Measurements from ENCODE around the gene POLA1.
"Not testable (repeated sequence)": the region's sequence is repeated elsewhere in the genome, so short reads cannot be mapped to it uniquely, and the experiment has no call there.

The POLA1 gene

DNA sequence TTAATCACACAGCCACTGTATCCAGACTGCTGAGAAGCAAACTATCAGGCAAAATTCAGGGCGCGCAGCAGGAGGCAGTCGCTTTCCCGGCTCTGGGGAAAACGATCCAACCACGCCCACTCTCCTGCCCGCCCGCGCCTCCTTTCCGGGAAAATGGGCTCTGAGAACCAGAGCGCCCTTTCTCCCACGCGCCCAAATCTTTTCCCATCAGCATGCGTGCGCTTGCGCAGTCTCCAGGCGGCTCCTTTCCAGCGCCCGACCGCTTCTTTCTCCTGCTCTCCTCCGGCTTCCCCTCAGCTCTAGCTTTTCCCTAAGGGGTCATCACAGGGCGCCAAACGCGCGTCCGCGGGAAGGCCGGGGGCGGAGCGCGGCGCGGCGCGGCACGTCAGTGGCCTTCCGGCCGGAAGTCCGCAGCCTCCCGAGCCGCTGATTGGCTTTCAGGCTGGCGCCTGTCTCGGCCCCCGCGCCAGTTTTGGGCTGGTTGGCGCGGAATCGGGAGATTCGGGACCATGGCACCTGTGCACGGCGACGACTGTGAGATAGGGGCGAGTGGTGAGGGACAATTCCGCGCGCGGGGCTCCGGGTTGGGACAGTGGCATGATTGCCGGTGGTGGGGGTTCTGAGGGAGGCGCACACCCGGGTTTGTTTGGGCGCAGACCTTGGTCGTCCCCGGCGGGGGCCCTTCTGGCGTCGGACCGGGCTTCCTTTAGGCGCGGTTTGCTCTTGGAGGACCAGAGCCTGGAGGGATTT is at the start of gene POLA1:
Gene POLA1 (plus strand): TSS at position 466 of the 750 bp plus-strand sequence. CDS start 44 bp downstream, at position 510.
- peak; percentile 95 for DNase-seq (ENCODE audit: low spot score)

DNA sequence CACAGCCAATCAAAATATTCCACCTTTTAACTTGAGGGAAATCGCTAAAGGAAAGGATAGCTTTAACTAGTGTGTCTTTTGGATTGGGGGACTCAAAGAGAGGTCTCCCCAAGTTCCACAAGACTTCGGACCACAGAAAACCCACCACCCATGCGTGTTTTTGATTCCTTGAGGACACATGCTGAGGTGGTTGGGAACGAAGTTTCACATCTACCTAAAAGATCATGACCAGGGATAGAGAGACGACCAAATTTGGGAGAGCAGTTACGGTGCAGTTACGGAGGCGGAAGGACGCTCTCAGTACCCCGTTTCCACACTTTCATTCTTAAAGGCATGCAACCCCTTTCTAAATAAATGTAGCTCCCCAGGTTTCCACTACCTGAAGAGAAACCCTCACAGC is 47.7 kb upstream of the POLA1 start:
- DNase-seq (ENCODE audit: low spot score): no peak

- DNase-seq (ENCODE audit: low spot score): no peak
Measured at GRCh38 chrX:24646745-24647182, 47.0 kb upstream of the POLA1 start.

DNA sequence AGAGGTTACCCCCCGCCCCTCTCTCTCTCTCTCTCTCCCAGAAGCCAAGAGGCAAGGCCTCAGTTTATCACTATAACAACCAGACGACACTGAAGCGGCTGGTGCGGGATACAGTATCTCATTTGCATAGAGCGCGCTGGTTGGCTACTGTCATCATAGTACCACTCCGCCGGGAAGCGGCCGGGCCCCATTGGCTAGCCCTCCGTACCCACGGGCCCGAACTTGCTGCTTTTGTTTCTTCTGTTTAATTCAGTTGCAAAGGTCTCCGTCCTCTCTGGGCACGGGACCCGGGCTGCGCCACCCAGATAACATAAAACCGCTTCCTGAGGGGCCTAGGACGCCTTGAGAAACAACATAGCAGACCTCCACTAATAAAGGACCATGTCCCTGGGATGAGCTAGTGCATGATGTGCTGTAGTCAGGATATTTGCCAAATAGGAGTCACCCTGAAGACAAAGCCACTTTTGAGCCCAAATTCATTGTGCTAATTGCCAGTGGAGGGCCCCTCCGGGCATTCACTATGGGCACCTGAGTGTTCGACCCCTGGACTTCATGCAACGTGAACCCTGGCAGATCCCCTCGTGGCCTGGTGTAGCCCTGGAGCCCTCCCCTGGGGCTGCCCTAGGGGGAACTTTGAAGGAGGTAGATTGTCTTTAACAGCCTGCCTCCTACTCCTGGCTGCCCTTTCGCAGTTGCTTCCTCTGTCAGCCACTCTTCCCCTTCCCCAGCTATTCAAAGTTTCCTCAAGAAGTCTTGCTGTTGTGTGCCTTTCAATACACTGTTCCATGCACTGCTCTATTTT is 46.3 kb upstream of the POLA1 start, which contains the start of gene PCYT1B:
Gene PCYT1B (minus strand): TSS at position 91 of the 802 bp plus-strand sequence. CDS start 242 bp downstream, outside the sequence.
- peak; percentile 27 for DNase-seq (ENCODE audit: low spot score)

- no peak for DNase-seq (ENCODE audit: low spot score)
Measured at GRCh38 chrX:24648495-24648894, 45.2 kb upstream of the POLA1 start.

GRCh38 chrX:24651783-24652182 is 41.9 kb upstream of the POLA1 start:
- no peak for DNase-seq (ENCODE audit: low spot score)

DNA sequence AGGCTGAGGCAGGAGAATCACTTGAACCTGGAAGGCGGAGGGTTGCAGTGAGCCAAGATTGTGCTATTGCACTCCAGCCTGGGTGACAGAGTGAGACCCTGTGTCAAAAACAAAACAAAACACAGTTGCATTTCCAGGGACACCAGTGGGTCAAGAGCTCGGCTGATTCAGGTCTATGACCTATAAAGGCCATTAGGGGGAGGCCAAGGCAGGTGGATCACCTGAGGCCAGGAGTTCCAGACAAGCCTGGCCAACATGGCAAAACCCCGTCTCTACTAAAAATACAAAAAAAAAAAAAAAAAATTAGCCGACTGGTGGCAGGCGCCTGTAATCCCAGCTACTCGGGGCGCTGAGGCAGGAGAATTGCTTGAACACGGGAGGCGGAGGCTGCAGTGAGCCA is 38.0 kb upstream of the POLA1 start:
- DNase-seq (ENCODE audit: low spot score): not testable (repeated sequence)

DNA sequence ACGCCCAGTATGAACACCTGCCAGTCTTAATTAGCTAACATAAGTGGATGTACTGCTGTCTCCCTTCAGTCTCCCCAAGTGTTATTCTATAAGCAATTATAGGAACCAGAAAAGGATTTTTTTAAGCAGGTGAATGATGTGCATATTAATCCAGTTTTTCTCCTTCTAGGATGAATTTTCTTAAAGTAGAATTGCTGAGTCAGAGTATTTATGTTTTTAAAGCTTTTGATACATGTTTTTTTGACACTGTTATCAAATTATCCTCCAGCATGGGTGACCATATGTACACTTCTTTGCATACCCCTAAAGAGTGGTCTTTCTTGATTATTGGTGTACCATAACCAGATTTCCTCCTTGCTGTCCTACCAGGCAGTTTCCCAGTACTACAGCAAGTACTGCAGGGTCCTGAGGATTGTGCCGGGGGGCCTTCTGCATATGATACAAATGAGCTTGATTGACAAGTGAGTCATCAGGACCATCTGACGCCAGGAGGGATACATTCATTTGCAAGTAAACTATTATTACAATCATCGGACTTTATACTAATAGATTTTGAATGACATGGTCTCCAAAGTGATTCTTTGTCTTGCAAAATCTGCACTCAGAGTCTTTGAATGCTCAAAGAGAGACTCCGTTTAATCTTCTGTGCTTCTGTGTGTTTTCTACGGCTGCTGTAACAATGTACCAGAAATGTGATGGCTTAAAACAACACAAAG is 35.9 kb upstream of the POLA1 start:
- DNase-seq (ENCODE audit: low spot score): no peak

GRCh38 chrX:24658421-24658820 is 35.3 kb upstream of the POLA1 start:
- DNase-seq (ENCODE audit: low spot score): no peak

DNA sequence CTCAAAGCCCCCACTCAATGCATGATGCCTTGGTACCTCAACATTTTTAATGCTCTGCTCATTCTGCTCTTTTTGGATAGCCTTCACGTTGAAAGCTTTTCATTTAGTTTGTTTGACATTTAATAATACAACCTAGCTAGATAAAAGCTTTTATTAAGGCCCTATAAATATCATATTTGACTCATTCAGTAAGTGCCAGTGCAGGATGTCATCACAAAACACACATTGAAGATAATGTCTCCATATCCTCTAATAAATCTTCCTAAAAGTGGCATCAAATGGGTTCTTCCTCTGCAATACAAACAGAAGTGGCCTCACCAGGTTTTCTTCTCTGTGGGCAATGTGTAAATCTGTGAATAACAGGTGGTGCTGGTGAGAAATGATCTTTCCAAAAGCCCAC is 34.6 kb upstream of the POLA1 start:
- no peak for DNase-seq (ENCODE audit: low spot score)

DNA sequence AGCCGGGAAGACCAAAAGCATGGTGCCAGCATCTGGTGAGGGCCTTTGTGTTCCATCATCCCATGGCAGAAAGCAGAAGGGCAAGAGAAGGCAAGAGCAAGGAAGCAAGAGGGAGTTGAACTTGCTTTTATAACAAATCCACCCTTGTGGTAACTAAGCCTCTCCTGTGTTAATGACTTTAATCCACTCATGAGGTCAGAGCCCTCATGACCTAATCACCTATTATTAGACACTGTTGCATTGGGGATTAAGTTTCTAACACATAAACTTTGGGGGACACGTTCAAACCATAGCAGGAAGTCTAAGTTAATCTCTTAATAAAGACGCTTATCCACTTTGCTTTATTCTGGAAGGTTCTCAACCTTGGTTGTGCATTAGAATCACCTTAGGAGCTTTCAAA is 34.1 kb upstream of the POLA1 start:
- no peak for DNase-seq (ENCODE audit: low spot score)

- DNase-seq (ENCODE audit: low spot score): no peak
Measured at GRCh38 chrX:24661292-24661691, 32.4 kb upstream of the POLA1 start.

GRCh38 chrX:24662352-24662751 is 31.4 kb upstream of the POLA1 start:
- DNase-seq (ENCODE audit: low spot score): no peak

GRCh38 chrX:24668111-24668510 is 25.6 kb upstream of the POLA1 start:
- no peak for DNase-seq (ENCODE audit: low spot score)

DNA sequence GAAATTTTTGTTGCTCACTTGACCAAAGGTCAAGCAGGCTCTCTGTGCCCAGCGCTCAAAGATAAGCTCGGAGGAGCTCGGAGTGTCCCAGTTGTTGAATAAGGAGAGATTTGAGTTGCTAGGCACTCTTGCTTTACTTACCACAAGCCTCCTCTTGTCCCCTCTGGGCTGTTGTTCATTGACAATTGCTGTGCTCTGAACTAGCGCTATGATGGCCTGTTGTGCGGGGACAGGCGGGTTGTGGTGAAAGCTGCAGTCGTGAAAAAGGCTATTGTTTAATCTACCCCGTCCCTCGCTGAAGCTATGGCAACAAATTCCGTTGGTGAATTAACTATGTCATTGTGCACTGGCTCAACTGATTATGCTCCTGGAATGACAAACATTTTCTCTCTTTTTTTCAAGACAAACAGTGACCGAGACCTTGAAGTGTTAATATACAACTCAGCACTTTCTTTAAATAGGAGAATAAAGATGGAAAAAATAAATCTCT is 21.0 kb upstream of the POLA1 start:
- DNase-seq (ENCODE audit: low spot score): no peak

- DNase-seq (ENCODE audit: low spot score): no peak
Measured at GRCh38 chrX:24673424-24673823, 20.3 kb upstream of the POLA1 start.

DNA sequence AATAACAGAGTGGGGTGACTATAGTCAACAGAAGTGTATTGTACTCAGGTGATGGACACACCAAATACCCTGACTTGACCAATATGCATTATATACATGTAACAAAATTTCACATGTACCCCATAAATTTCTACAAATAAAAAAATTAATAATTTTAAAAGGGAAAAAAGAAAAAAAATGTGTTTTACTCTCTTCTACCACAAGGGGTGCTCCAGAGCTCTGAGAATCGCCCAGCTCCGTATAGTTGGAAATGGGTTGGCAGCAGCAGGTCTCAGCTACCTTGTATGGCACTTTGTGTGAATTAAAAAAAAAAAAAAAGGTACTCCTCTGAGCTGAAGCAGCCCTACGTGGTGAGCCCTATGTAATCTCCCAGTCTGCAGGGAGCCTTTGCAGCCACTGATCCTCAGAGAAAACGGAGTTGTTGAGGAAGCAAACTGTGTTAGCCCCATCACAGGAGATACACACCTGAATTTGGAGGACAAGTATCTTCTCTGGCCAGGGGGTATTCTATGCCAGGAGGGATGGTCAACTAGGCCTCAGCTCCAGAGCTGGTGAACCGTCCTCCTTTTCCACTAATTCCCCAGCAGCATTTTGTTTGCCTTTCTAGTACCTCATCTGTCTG is 17.2 kb upstream of the POLA1 start:
- peak; percentile 18 for DNase-seq (ENCODE audit: low spot score)

GRCh38 chrX:24682739-24683432 is 10.8 kb upstream of the POLA1 start:
- DNase-seq (ENCODE audit: low spot score): no peak

DNA sequence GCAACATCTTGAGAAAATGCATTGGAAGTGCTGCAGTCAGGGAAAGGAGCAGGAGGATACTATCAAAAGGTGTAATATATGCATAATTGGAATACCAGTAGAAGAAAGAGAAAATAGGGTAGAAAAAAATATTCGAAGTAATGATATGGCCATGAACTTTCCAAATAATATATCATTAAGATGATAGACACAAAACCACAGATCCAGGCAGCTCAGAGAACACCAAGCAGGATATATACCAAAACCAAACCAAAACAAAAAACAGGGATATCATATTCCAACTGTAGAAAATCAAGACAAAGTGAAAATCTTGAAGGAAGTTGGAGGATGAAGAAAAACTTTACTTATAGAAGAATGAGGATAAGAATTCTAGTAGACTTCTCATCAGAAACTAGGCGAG is 9.7 kb upstream of the POLA1 start:
- DNase-seq (ENCODE audit: low spot score): no peak

DNA sequence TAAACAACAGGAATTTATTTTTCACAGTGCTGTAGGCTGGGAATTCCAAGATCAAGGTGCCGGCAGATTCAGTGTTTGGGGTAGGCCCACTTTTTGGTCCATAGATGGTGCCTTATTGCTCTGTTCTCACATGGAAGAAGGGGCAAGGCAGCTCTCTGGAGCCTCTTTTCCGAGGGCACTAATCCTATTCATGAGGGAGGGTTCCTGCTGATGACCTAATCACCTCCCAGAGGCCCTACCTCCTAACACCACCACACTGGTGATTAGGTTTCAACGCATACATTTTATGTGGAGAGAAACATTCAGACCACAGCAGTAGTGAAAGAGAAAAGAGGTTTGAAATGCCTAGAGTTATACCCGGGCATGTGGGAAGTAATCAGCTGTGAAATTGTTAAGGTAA is 1.4 kb upstream of the POLA1 start:
- no peak for DNase-seq (ENCODE audit: low spot score)

- no peak for DNase-seq (ENCODE audit: low spot score)
Measured at GRCh38 chrX:24694825-24695224, 1.1 kb downstream of the POLA1 start.
